Measurements from ENCODE around the gene PUM2.

DNA sequence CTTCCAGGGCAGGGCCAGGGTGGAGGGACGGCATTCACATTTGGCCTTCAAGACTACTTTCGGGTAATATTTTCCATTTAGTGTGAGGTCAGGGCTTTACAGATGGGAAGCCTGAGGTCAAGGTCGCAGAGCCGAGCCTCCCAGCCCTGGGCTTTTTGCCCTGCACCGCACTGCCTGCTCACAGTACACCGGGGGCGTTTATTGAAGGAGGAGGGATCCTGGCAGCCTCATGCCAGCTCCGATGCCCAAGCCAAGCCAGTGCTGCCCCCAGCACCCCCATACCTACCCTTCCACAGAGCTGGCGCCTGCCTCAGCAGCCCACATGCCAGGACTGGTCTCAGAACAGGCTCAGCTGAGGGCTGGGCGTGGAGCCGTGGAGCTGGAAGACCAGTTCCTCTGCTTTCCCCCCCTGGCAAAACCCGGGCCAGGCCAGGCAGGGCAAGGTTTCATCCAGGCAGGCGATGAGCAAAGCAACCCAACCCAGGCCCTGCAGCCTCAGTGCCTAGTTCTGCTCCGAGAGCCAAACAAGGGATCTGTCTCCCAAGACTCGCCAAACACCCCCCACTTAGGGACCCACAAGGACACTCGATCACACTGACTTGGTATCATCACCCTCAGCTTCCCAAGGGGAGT, 137.7 kb downstream of the PUM2 start:
- TF ChIP-seq, protein P1, sequence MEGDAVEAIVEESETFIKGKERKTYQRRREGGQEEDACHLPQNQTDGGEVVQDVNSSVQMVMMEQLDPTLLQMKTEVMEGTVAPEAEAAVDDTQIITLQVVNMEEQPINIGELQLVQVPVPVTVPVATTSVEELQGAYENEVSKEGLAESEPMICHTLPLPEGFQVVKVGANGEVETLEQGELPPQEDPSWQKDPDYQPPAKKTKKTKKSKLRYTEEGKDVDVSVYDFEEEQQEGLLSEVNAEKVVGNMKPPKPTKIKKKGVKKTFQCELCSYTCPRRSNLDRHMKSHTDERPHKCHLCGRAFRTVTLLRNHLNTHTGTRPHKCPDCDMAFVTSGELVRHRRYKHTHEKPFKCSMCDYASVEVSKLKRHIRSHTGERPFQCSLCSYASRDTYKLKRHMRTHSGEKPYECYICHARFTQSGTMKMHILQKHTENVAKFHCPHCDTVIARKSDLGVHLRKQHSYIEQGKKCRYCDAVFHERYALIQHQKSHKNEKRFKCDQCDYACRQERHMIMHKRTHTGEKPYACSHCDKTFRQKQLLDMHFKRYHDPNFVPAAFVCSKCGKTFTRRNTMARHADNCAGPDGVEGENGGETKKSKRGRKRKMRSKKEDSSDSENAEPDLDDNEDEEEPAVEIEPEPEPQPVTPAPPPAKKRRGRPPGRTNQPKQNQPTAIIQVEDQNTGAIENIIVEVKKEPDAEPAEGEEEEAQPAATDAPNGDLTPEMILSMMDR (IDR thresholded peaks at IDR 0.05) = no peak
- TF ChIP-seq POLR2A (IDR thresholded peaks at IDR 0.05) = no peak
